Measurements from ENCODE around the gene SLC12A2.
A peak's percentile ranks its signal among the peaks of the same experiment; 100 is the strongest.

SLC12A2 gene

GRCh38 chr5:128083033-128083810, at the start of gene SLC12A2:
Gene SLC12A2 (plus strand): TSS chr5:128083766. CDS start chr5:128083955, 189 bp downstream.
- peak; percentile 75 for DNase-seq (ENCODE audit: low spot score)

GRCh38 chr5:128035689-128036088, 47.9 kb upstream of the SLC12A2 start:
- no peak for DNase-seq (ENCODE audit: low spot score)

- no peak for DNase-seq (ENCODE audit: low spot score)
Measured at GRCh38 chr5:128036950-128037349, 46.6 kb upstream of the SLC12A2 start.

GRCh38 chr5:128038643-128039042, 44.9 kb upstream of the SLC12A2 start:
- no peak for DNase-seq (ENCODE audit: low spot score)

- no peak for DNase-seq (ENCODE audit: low spot score)
Measured at GRCh38 chr5:128040927-128041326, 42.6 kb upstream of the SLC12A2 start.

GRCh38 chr5:128052780-128053179, 30.8 kb upstream of the SLC12A2 start:
- DNase-seq (ENCODE audit: low spot score), result no peak

GRCh38 chr5:128053291-128053954, 30.1 kb upstream of the SLC12A2 start:
- DNase-seq (ENCODE audit: low spot score), result no peak

- no peak for DNase-seq (ENCODE audit: low spot score)
Measured at GRCh38 chr5:128060644-128061385, 22.8 kb upstream of the SLC12A2 start.

GRCh38 chr5:128062172-128062746, 21.3 kb upstream of the SLC12A2 start:
- no peak for DNase-seq (ENCODE audit: low spot score)

GRCh38 chr5:128074171-128074570, 9.4 kb upstream of the SLC12A2 start:
- no peak for DNase-seq (ENCODE audit: low spot score)

GRCh38 chr5:128074953-128075352, 8.6 kb upstream of the SLC12A2 start:
- no peak for DNase-seq (ENCODE audit: low spot score)

GRCh38 chr5:128077526-128077925, 6.0 kb upstream of the SLC12A2 start:
- DNase-seq (ENCODE audit: low spot score), result no peak

- no peak for DNase-seq (ENCODE audit: low spot score)
Measured at GRCh38 chr5:128081111-128081851, 2.3 kb upstream of the SLC12A2 start.

- DNase-seq (ENCODE audit: low spot score), result no peak
Measured at GRCh38 chr5:128082551-128083032, 974 bp upstream of the SLC12A2 start.

- no peak for DNase-seq (ENCODE audit: low spot score)
Measured at GRCh38 chr5:128083811-128084227, 253 bp downstream of the SLC12A2 start.

GRCh38 chr5:128084228-128085167, 932 bp downstream of the SLC12A2 start:
- DNase-seq (ENCODE audit: low spot score), result no peak

- no peak for DNase-seq (ENCODE audit: low spot score)
Measured at GRCh38 chr5:128085413-128085812, 1.8 kb downstream of the SLC12A2 start.

- no peak for DNase-seq (ENCODE audit: low spot score)
Measured at GRCh38 chr5:128091579-128091978, 8.0 kb downstream of the SLC12A2 start.

- no peak for DNase-seq (ENCODE audit: low spot score)
Measured at GRCh38 chr5:128092144-128092543, 8.6 kb downstream of the SLC12A2 start.

GRCh38 chr5:128093368-128093767, 9.8 kb downstream of the SLC12A2 start:
- DNase-seq (ENCODE audit: low spot score), result no peak

All from hematopoietic multipotent progenitor cell treated with erythropoietin and hydrocortisone succinate and interleukin-3 and kit ligand, for 15 days (in vitro differentiated cells).